PC-9 (cell line): ENCODE measurements around the gene OR7D4. TPM values are rescaled to one million over a fixed set of nuclear protein-coding genes. Genes with fewer than 3 reads are reported as not detected.

Source experiments
- BruUV-seq: library from RNA; stranded (reverse); fragments of 400-500 nt; replicated peaks from 2 replicates; lab custom pipeline; 2021; lab: Mats Ljungman, UMichigan
- CTCF ChIA-PET: fragments of 300-600 bp; sonication (Branson Sonifier 250); formaldehyde crosslinking; loops from one replicate; lab custom pipeline; 2022; ENCODE audit warnings: antibody characterized with exemption; lab: Charles Lee
- POLR2A ChIA-PET: fragments of 300-600 bp; sonication (Branson Sonifier 250); formaldehyde crosslinking; loops from one replicate; lab custom pipeline; 2022; ENCODE audit warnings: antibody characterized with exemption; ENCODE audit not compliant: unreplicated experiment; lab: Charles Lee
- DNase-seq, 2 experiments: peaks; one replicate each; pipeline versions ENCODE4 v3.0.0 to v3.0.0-alpha.2; 2015 to 2022; ENCODE audit warnings: mixed read lengths in 1 of 2
- H2AFZ ChIP-seq: fragments of 200-600 bp; sonication (generic); 2 replicates; pipeline ENCODE4 v1.8.1; 2017; ENCODE audit warnings: antibody characterized with exemption
- H3F3A ChIP-seq: fragments of 200-600 bp; sonication (generic); 2 replicates; pipeline ENCODE4 v1.8.1; 2017; ENCODE audit warnings: antibody characterized with exemption, mild to moderate bottlenecking, low read depth; ENCODE audit not compliant: insufficient read depth
- H3K27ac ChIP-seq: fragments of 200-600 bp; sonication (generic); 2 replicates; pipeline ENCODE4 v1.6.1; 2016; ENCODE audit warnings: mixed run types
- H3K27me3 ChIP-seq: fragments of 200-600 bp; sonication (generic); 2 replicates; pipeline ENCODE4 v1.6.1; 2016; ENCODE audit warnings: low read depth, mixed run types; ENCODE audit not compliant: insufficient read depth
- H3K36me3 ChIP-seq: fragments of 200-600 bp; sonication (generic); 2 replicates; pipeline ENCODE4 v1.6.1; 2016; ENCODE audit warnings: low read depth, mixed run types
- H3K4me1 ChIP-seq: fragments of 200-600 bp; sonication (generic); replicated peaks from 2 replicates; pipeline ENCODE4 v1.6.1; 2016; ENCODE audit warnings: mixed run types; ENCODE audit not compliant: insufficient read depth
- H3K4me2 ChIP-seq: fragments of 200-600 bp; sonication (generic); 2 replicates; pipeline ENCODE4 v1.6.1; 2017; ENCODE audit warnings: mixed run types
- H3K4me3 ChIP-seq: fragments of 200-600 bp; sonication (generic); 2 replicates; pipeline ENCODE4 v1.6.1; 2016; ENCODE audit warnings: mixed run types
- H3K79me2 ChIP-seq: fragments of 200-600 bp; sonication (generic); 2 replicates; pipeline ENCODE4 v1.6.1; 2017; ENCODE audit warnings: low read depth, mixed run types
- H3K9me2 ChIP-seq: fragments of 200-600 bp; sonication (generic); 2 replicates; pipeline ENCODE4 v1.8.1; 2017; ENCODE audit warnings: mild to moderate bottlenecking; ENCODE audit not compliant: insufficient read depth
- H3K9me3 ChIP-seq: fragments of 200-600 bp; sonication (generic); 2 replicates; pipeline ENCODE4 v1.8.1; 2016; ENCODE audit warnings: low read depth; ENCODE audit not compliant: insufficient read depth
- H4K20me1 ChIP-seq: fragments of 200-600 bp; sonication (generic); 2 replicates; pipeline ENCODE4 v1.8.1; 2017; ENCODE audit not compliant: insufficient read depth
- CTCF ChIP-seq: fragments of 200-600 bp; sonication (generic); conservative IDR thresholded peaks from 2 replicates; pipeline ENCODE4 v1.6.1; 2017; ENCODE audit warnings: mixed run types, antibody characterized with exemption, mild to moderate bottlenecking, moderate library complexity
- EZH2 ChIP-seq: fragments of 200-600 bp; sonication (generic); IDR thresholded peaks from 2 replicates; pipeline ENCODE4 v1.8.0; 2017; ENCODE audit warnings: antibody characterized with exemption, low read depth
- intact Hi-C: fragments of 100-400 bp; cut with micrococcal nuclease; formaldehyde crosslinking; loops from one replicate; pipeline ENCODE4 v1.10.0; 2022; ENCODE audit not compliant: unreplicated experiment
- total RNA-seq: library from RNA; stranded (reverse); gene quantifications from 2 replicates; pipeline ENCODE4 v1.2.3, GENCODE V29; 2021

OR7D4 gene
- total RNA-seq, 1 experiment from 2014 or later: not detected

GRCh38 chr19:9175326-9175725, 44.1 kb downstream of the OR7D4 start:
- intact Hi-C loops: no loop called here
- BruUV-seq: no TSS peak
- Histone ChIP-seq H2AFZ (no peak overlapping the region), H3K27ac (no peak overlapping the region), H3K4me2 (no peak overlapping the region), H4K20me1 (no peaks in the 10 kb centered on the region), H3K36me3 (no peaks in the 10 kb centered on the region), H3K9me2 (no peaks in the 10 kb centered on the region), H3K9me3 (0 out of 2 replicates have a peak, but pooled peaks cover 11% of the 10 kb centered on the region), H3K79me2 (no peaks in the 10 kb centered on the region), H3K4me1 (no peaks in the 10 kb centered on the region), H3K27me3 (peaks cover 27% of the 10 kb centered on the region), H3K4me3 (no peak overlapping the region), H3F3A (no peaks in the 10 kb centered on the region)
- ChIA-PET CTCF (no interaction called here), POLR2A (no interaction called here)
- TF ChIP-seq EZH2: no peak
- no peak for TF ChIP-seq CTCF
- no peak for DNase-seq

GRCh38 chr19:9171393-9171991, 47.9 kb downstream of the OR7D4 start:
- Histone ChIP-seq H3K27ac (no peak overlapping the region), H3K79me2 (no peaks in the 10 kb centered on the region), H2AFZ (no peak overlapping the region), H3F3A (no peaks in the 10 kb centered on the region), H3K4me2 (no peak overlapping the region), H3K9me2 (no peaks in the 10 kb centered on the region), H3K9me3 (0 out of 2 replicates have a peak, but pooled peaks cover 7% of the 10 kb centered on the region), H3K27me3 (0 out of 2 replicates have a peak, but pooled peaks cover 6% of the 10 kb centered on the region), H3K36me3 (no peaks in the 10 kb centered on the region), H3K4me1 (no peaks in the 10 kb centered on the region), H3K4me3 (no peak overlapping the region), H4K20me1 (no peaks in the 10 kb centered on the region)
- no peak for TF ChIP-seq CTCF
- no peak for TF ChIP-seq EZH2
- CTCF ChIA-PET: no interaction called here
- POLR2A ChIA-PET: no interaction called here
- intact Hi-C loops: no loop called here
- no peak for DNase-seq
- BruUV-seq: no TSS peak

GRCh38 chr19:9166846-9167245, 52.5 kb downstream of the OR7D4 start:
- Histone ChIP-seq H3K4me1 (no peaks in the 10 kb centered on the region), H3K4me3 (no peak overlapping the region), H2AFZ (no peak overlapping the region), H3K9me3 (peaks cover 17% of the 10 kb centered on the region; the same call in 1 of the 2 replicates), H3K4me2 (no peak overlapping the region), H3K27ac (no peak overlapping the region), H3K27me3 (no peaks in the 10 kb centered on the region), H3K79me2 (no peaks in the 10 kb centered on the region), H3K9me2 (no peaks in the 10 kb centered on the region), H3K36me3 (peaks cover 17% of the 10 kb centered on the region), H4K20me1 (no peaks in the 10 kb centered on the region), H3F3A (no peaks in the 10 kb centered on the region; the same call in 1 of the 2 replicates)
- TF ChIP-seq EZH2 (no peak), CTCF (no peak)
- no TSS peak for BruUV-seq
- POLR2A ChIA-PET: no interaction called here
- DNase-seq: no peak
- CTCF ChIA-PET: no interaction called here
- intact Hi-C loops: no loop called here
